Measurements from ENCODE around the gene PINLYP.

PINLYP gene

DNA sequence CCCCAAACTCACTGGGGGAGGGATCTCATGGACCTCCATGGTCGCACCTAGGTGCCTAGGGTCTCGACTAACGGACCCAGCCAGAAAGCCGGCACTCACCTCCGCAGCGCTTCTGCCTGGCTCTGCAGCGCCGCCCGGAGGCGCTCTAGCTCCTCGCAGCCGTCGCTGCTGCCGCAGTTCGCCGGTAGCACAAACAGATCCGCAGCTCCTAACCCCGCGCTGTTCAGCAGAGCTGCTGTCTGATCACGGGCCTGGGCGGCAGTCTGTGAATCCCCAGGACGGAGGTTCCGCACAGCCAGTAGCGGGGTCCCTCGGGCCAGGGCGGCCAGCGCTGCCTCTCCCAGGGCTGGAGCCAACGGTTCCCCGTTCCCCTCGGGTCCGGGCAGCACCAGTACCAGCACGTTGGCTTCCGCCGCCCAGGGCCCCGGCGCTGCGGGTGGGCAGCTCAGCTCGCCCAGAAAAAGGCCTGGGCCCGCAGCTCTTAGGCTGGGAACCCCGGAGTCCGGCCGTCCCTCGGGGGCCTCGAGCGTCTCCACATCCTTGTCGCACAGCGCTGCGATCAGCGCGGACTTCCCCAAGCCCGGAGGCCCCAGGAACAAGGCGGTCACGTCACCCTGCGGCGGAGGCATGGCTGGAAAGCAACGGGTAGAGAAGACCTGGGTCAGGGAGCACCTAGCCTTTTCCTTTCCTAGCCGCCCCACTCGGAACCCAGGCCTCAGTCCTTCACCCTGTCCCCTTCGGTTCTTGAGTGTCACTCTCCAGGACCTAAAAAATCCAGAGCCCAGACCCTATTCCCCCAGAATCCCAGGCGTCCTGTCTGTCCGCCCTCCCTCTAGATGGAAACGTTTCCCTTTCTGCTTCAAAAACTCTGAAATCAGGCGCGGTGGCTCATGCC is 19.4 kb downstream of the PINLYP start:
- peak overlapping the region; percentile 86 for H3K27ac ChIP-seq
- TF ChIP-seq ZFX (IDR thresholded peaks at IDR 0.05; ENCODE audit: borderline replicate concordance) = no peak
- TF ChIP-seq, protein P1, sequence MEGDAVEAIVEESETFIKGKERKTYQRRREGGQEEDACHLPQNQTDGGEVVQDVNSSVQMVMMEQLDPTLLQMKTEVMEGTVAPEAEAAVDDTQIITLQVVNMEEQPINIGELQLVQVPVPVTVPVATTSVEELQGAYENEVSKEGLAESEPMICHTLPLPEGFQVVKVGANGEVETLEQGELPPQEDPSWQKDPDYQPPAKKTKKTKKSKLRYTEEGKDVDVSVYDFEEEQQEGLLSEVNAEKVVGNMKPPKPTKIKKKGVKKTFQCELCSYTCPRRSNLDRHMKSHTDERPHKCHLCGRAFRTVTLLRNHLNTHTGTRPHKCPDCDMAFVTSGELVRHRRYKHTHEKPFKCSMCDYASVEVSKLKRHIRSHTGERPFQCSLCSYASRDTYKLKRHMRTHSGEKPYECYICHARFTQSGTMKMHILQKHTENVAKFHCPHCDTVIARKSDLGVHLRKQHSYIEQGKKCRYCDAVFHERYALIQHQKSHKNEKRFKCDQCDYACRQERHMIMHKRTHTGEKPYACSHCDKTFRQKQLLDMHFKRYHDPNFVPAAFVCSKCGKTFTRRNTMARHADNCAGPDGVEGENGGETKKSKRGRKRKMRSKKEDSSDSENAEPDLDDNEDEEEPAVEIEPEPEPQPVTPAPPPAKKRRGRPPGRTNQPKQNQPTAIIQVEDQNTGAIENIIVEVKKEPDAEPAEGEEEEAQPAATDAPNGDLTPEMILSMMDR (IDR thresholded peaks at IDR 0.05) = peak; percentile 94

DNA sequence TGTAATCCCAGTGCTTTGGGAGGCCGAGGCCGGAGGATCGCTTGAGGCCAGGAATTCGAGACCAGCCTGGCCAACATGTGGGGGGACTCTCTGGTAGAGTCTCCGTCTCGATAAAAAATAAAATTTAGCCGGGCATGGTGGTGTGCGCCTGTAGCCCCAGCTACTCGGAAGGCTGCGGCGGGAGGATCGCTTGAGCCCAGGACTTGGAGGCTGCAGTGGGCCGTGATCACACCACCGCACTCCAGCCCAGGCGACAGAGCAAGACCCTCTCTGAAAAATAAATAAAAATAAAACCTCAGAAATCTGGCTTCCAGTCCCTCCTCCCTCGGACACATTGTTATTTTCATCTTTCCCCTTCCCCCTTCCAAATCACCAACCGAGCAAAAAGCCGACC is 20.0 kb downstream of the PINLYP start:
- peak overlapping the region; percentile 86 for H3K27ac ChIP-seq
- TF ChIP-seq, protein P1 (IDR thresholded peaks at IDR 0.05) = no peak
- no peak for TF ChIP-seq ZFX (IDR thresholded peaks at IDR 0.05; ENCODE audit: borderline replicate concordance)

DNA sequence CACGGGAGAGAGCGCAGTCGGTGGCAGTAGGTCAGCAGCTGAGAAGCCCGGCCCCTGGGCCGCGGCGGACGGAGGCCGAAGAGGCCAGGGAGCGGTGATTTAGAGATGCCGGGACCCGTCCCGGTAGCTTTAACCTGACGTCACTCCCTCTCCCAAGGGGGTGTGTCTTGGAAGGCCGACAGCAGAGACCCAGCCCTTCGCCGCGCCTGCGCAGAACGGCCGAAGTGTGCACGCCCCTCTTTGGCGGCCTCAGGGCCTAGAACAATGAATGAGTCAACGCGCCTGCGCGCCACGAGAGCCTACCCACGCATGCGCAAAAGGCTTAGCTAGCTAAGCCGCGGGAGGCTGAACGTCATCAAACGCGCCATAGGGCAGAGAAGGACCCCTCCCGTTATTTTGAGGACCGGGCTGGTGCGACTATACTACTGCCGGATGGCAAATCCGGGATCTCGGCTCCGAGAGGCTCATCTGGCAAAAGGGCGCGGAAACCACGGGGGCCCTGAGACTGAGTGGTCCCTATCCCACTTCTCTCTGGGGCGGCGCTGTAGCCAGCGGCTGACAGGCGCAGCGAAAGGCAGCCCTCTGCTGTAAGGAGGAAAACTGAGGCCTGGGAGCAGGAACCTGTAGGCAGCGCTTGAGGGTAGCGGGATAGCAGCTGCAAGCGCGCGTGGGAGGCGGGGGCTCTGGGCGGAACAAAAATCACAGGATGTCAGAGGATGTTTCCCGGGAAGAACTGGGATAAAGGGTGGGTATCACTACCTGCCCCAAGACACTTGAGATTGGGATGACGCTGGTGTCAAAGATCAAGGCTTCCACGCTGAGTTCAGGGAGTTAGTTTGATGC is 20.6 kb downstream of the PINLYP start, which contains the start of the genes IRGQ and ZNF576:
Gene IRGQ, minus strand, starts transcription at position 136 of the 843 bp plus-strand sequence. CDS start 796 bp downstream, outside the sequence.
Gene ZNF576, plus strand, starts transcription at position 597 of the 843 bp plus-strand sequence. CDS start 514 bp downstream, outside the sequence.
- H3K27ac ChIP-seq = peak within 1 kb of the TSS; percentile 86
- TF ChIP-seq ZFX (IDR thresholded peaks at IDR 0.05; ENCODE audit: borderline replicate concordance) = no peak
- TF ChIP-seq, protein P1 (IDR thresholded peaks at IDR 0.05) = no peak

DNA sequence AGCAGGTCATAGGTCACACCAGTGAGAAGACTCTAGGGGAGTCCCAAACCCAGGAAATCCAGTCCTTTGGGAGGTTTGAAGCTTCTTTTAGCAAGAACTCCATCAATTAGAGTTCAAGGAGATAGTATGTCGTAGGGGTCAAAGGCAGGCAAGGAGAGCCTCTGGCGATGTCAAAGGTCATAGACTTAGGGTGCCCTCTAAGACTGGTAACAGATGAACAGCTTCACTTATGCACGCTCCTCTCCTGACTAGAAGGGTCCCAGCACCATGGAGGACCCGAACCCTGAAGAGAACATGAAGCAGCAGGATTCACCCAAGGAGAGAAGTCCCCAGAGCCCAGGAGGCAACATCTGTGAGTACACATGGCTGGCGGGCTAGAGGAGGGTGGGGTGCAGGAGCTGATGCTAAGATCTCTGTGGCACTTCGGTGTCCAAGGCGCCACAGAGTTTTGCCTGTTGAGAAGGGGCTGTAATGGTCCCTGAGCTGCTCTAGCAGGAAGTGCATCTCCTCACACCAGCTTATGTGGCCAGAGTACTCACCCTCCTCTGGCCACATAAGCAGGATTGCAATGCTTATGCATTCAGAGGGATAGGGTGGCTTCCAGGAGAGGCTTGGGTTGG is 21.4 kb downstream of the PINLYP start:
- H3K27ac ChIP-seq = peak overlapping the region; percentile 86
- TF ChIP-seq ZFX (IDR thresholded peaks at IDR 0.05; ENCODE audit: borderline replicate concordance) = no peak
- TF ChIP-seq, protein P1 (IDR thresholded peaks at IDR 0.05) = no peak

DNA sequence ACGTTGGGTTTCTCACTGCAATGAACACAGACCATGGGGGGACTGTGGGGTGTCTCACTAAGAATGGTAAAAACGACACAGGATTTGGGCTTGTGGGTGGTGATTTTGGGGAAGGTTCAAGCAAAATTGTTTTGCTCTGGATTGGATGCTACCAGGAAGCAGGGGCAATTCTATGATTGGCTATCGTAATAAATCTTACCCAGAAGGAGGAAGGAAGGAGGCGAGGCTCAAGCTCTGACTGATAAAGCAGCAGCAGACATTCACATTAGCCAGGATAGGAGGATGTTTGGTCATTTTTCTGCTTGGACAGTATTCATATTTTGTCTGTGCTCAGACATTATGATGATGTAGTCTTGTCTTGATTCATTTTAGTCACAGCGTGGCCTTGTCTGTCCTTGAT is 22.3 kb downstream of the PINLYP start:
- TF ChIP-seq ZFX (IDR thresholded peaks at IDR 0.05; ENCODE audit: borderline replicate concordance) = no peak
- TF ChIP-seq, protein P1 (IDR thresholded peaks at IDR 0.05) = no peak
- H3K27ac ChIP-seq = no peak overlapping the region; the same call in 1 of the 2 replicates

DNA sequence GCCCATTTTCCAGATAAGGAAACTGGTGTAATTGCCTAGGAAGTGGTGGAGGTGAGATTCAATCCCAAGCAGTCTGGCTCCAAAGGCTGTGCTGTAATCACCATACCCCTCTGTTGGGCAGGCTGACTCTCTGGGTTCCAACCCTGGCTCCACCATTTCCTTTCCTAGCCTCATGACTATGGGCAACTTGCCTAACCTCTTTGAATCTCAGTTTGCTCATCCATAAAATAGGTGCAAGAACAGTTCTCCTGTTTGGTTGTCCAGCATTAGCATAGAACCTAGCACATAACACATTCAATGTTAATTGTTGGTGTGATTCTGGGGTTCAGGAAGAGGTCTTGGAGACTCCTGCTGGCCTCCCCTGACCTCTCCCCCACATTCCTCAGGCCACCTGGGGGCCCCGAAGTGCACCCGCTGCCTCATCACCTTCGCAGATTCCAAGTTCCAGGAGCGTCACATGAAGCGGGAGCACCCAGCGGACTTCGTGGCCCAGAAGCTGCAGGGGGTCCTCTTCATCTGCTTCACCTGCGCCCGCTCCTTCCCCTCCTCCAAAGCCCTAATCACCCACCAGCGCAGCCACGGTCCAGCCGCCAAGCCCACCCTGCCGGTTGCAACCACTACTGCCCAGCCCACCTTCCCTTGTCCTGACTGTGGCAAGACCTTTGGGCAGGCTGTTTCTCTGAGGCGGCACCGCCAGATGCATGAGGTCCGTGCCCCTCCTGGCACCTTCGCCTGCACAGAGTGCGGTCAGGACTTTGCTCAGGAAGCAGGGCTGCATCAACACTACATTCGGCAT is 23.0 kb downstream of the PINLYP start:
- no peak overlapping the region for H3K27ac ChIP-seq
- TF ChIP-seq ZFX (IDR thresholded peaks at IDR 0.05; ENCODE audit: borderline replicate concordance) = no peak
- TF ChIP-seq, protein P1 (IDR thresholded peaks at IDR 0.05) = no peak
